B cell (primary cell): Measurements from ENCODE around the gene FBXO48. TPM values are rescaled to one million over a fixed set of nuclear protein-coding genes. Genes with fewer than 3 reads are reported as not detected.
A peak's percentile ranks its signal among the peaks of the same experiment; 100 is the strongest.

Experiments used
- ATAC-seq: fragments of 200-7000 bp; cut with Tn5 transposase; one replicate; pipeline ENCODE4 v1.10.0; 2021; ENCODE audit warnings: low read depth, mild to moderate bottlenecking, moderate number of reproducible peaks, moderate library complexity
- CTCF ChIA-PET: fragments of 350-600 bp; sonication (Branson Sonifier 250); formaldehyde crosslinking; loops from one replicate; lab custom pipeline; 2021; ENCODE audit warnings: antibody characterized with exemption, inconsistent platforms; lab: Charles Lee
- POLR2A ChIA-PET: fragments of 350-600 bp; sonication (Branson Sonifier 250); formaldehyde crosslinking; loops from one replicate; lab custom pipeline; 2021; ENCODE audit warnings: antibody characterized with exemption; lab: Charles Lee
- DNase-seq: peaks from one replicate; pipeline ENCODE4 v3.0.0; 2013
- H2AFZ ChIP-seq: 2 replicates; pipeline ENCODE4 v1.6.1; 2012; ENCODE audit warnings: mild to moderate bottlenecking, low read depth, low read length; ENCODE audit not compliant: insufficient read depth, poor library complexity, severe bottlenecking
- H3K27ac ChIP-seq, 2 donors: 1 replicate in 1 of 2; 2 replicates in 1 of 2; pipeline ENCODE4 v1.5.1; 2012 to 2013; ENCODE audit warnings: low read length in 2 of 2, mild to moderate bottlenecking in 2 of 2, moderate library complexity in 1 of 2
- H3K27me3 ChIP-seq, 4 experiments: fragments of 200-600 bp in 1 of 4; sonication (generic) in 1 of 4; replicated peaks in 1 of 4; 1 replicate in 2 of 4; 2 replicates in 2 of 4; pipeline versions ENCODE4 v1.6.1 to v1.7.0; 2013 to 2016; ENCODE audit warnings: low read length in 3 of 4, mild to moderate bottlenecking in 2 of 4, mixed read lengths in 1 of 4, moderate library complexity in 1 of 4; ENCODE audit not compliant: insufficient read depth in 4 of 4, control insufficient read depth in 3 of 4; ENCODE audit errors: control extremely low read depth in 1 of 4
- H3K36me3 ChIP-seq, 2 experiments: replicated peaks in 1 of 2; 1 replicate in 1 of 2; 2 replicates in 1 of 2; pipeline versions ENCODE4 v1.6.1 to v1.7.1; 2013; ENCODE audit warnings: low read length in 1 of 2; ENCODE audit not compliant: insufficient read depth in 2 of 2, control insufficient read depth in 1 of 2; ENCODE audit errors: control extremely low read depth in 1 of 2, extremely low read depth in 1 of 2
- H3K4me1 ChIP-seq, 2 donors: fragments of 200-600 bp in 1 of 2; sonication (generic) in 1 of 2; 1 replicate in 1 of 2; 2 replicates in 1 of 2; pipeline versions ENCODE4 v1.5.1 to v1.6.1; 2013 to 2017; ENCODE audit warnings: low read length in 2 of 2; ENCODE audit not compliant: control insufficient read depth in 2 of 2, insufficient read depth in 2 of 2
- H3K4me2 ChIP-seq: replicated peaks from 2 replicates; pipeline ENCODE3; 2012; ENCODE audit warnings: mild to moderate bottlenecking, low read depth, low read length; ENCODE audit not compliant: poor library complexity, severe bottlenecking
- H3K4me3 ChIP-seq, 5 experiments: fragments of 200-600 bp in 1 of 5; sonication (generic) in 1 of 5; 1 replicate in 3 of 5; 2 replicates in 2 of 5; pipeline versions ENCODE4 v1.5.1 to v1.7.0; 2011 to 2016; ENCODE audit warnings: low read length in 4 of 5, mild to moderate bottlenecking in 4 of 5, low read depth in 2 of 5, control low read depth in 1 of 5, moderate library complexity in 1 of 5; ENCODE audit not compliant: insufficient read depth in 1 of 5; ENCODE audit errors: control extremely low read depth in 1 of 5, extremely low read depth in 1 of 5
- H3K79me2 ChIP-seq: fragments of 200-600 bp; sonication (generic); one replicate; pipeline ENCODE4 v1.6.0; 2016; ENCODE audit warnings: low read length; ENCODE audit not compliant: control insufficient read depth, insufficient read depth
- H3K9ac ChIP-seq: fragments of 200-600 bp; sonication (generic); 2 replicates; pipeline ENCODE4 v1.6.1; 2017; ENCODE audit warnings: mild to moderate bottlenecking, low read length, moderate library complexity
- H3K9me3 ChIP-seq, 3 donors: one replicate each; pipeline versions ENCODE4 v1.6.1 to v1.7.1; 2013; ENCODE audit warnings: low read length in 2 of 3; ENCODE audit not compliant: control insufficient read depth in 2 of 3, insufficient read depth in 1 of 3; ENCODE audit errors: control extremely low read depth in 1 of 3
- H4K20me1 ChIP-seq: 2 replicates; pipeline ENCODE4 v1.6.0; 2012; ENCODE audit warnings: mild to moderate bottlenecking, low read length; ENCODE audit not compliant: insufficient read depth, control insufficient read depth, poor library complexity, severe bottlenecking
- H3K27ac Mint-ChIP-seq: one replicate; pipeline ENCODE4 v1.8.0; 2021; ENCODE audit warnings: mixed read lengths
- H3K27me3 Mint-ChIP-seq: one replicate; pipeline ENCODE4 v1.8.0; 2021; ENCODE audit warnings: mixed read lengths
- H3K4me1 Mint-ChIP-seq: one replicate; pipeline ENCODE4 v1.8.0; 2021; ENCODE audit warnings: mixed read lengths
- H3K4me3 Mint-ChIP-seq: one replicate; pipeline ENCODE4 v1.8.0; 2021; ENCODE audit warnings: mixed read lengths
- H3K9me3 Mint-ChIP-seq: one replicate; pipeline ENCODE4 v1.8.0; 2022; ENCODE audit warnings: mixed read lengths; ENCODE audit not compliant: insufficient read depth
- EZH2 ChIP-seq: IDR thresholded peaks from 2 replicates; pipeline ENCODE4 v1.6.1; 2012; ENCODE audit warnings: borderline replicate concordance, low read depth, mild to moderate bottlenecking, moderate library complexity, low read length; ENCODE audit not compliant: insufficient read depth, poor library complexity, severe bottlenecking
- WGBS: methylation state at CpG from one replicate; pipeline ENCODE4 v1.1.5; 2013; ENCODE audit warnings: missing lambda C conversion rate; ENCODE audit not compliant: insufficient coverage; 5-methylcytosine and 5-hydroxymethylcytosine counted together
- intact Hi-C: fragments of 100-400 bp; cut with micrococcal nuclease; formaldehyde crosslinking; loops from one replicate; pipeline ENCODE4 v1.10.0; 2022
- polyA plus RNA-seq: library from polyadenylated mRNA; depleted of rRNA; stranded (reverse); fragments of >200 nt; gene quantifications from 2 replicates; pipeline ENCODE4 v1.2.3, GENCODE V29; 2012
- total RNA-seq, 2 donors: library from RNA; stranded (reverse); fragments of 120-200 nt in 1 of 2; gene quantifications; 1 replicate in 1 of 2; 2 replicates in 1 of 2; pipeline versions ENCODE4 v1.2.3 to v1.2.4, GENCODE V29; 2013 to 2022
- TF ChIP-seq, protein P1 (sequence below): fragments of 200-600 bp; IDR thresholded peaks from one replicate; pipeline ENCODE4 v1.8.0; 2022; ENCODE audit warnings: antibody characterized with exemption, mild to moderate bottlenecking

The FBXO48 gene
- total and polyA plus RNA-seq, 2 donors (not counting 1 experiment from before 2014, with no cell fraction given) = 1.5 to 3.2 TPM

DNA sequence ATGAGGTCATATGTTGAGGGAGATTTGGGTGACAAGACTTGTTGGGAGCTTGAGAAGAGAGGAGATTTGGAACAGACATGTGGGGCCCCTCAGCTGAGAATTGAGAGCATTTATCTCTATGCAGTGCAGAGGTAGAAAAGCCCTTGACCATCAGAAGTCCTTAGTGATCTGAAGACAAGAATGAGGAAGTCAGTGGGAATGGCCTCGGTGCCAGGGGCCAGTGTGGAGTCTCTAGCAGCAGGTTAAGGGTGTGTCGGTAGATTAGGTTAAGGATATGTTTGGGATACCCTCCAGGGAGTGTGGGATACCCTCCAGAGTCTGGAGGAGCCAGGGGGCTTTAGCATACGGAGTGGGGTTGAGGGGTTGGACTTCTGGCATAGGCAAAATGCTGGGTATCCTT lies 41.6 kb downstream of the FBXO48 start:
- Mint-ChIP-seq H3K4me3 (no peak overlapping the region), H3K9me3 (no peaks in the 10 kb centered on the region), H3K27me3 (no peaks in the 10 kb centered on the region), H3K27ac (no peak overlapping the region), H3K4me1 (peaks cover 54% of the 10 kb centered on the region)
- POLR2A ChIA-PET = no interaction called here
- no peak overlapping the region for H3K4me3 ChIP-seq
- H3K9me3 ChIP-seq = no peaks in the 10 kb centered on the region
- no peaks in the 10 kb centered on the region for H3K36me3 ChIP-seq
- ATAC-seq (no peak), DNase-seq (no peak)
- H3K79me2 ChIP-seq = peaks cover 5% of the 10 kb centered on the region
- H3K27me3 ChIP-seq = no peaks in the 10 kb centered on the region
- H3K27ac ChIP-seq = peak overlapping the region in 1 of 2 donors; percentile 37
- H4K20me1 ChIP-seq = no peaks in the 10 kb centered on the region
- intact Hi-C loops = no loop called here
- CTCF ChIA-PET = interaction anchor here (1.7 to 5.7 kb wide), 3 partner anchors 11 to 59 kb away, joined by 4 to 39 read pairs (median 7); no protein-coding TSS in a partner anchor
- 73% methylated on average over 2 of the region's 3 CpGs for WGBS
- no peak overlapping the region for H2AFZ ChIP-seq
- TF ChIP-seq, protein P1, sequence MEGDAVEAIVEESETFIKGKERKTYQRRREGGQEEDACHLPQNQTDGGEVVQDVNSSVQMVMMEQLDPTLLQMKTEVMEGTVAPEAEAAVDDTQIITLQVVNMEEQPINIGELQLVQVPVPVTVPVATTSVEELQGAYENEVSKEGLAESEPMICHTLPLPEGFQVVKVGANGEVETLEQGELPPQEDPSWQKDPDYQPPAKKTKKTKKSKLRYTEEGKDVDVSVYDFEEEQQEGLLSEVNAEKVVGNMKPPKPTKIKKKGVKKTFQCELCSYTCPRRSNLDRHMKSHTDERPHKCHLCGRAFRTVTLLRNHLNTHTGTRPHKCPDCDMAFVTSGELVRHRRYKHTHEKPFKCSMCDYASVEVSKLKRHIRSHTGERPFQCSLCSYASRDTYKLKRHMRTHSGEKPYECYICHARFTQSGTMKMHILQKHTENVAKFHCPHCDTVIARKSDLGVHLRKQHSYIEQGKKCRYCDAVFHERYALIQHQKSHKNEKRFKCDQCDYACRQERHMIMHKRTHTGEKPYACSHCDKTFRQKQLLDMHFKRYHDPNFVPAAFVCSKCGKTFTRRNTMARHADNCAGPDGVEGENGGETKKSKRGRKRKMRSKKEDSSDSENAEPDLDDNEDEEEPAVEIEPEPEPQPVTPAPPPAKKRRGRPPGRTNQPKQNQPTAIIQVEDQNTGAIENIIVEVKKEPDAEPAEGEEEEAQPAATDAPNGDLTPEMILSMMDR = no peak
- no peak for TF ChIP-seq EZH2
- peak overlapping the region; percentile 50 for H3K4me2 ChIP-seq
- H3K4me1 ChIP-seq = peaks cover 67 to 69% of the 10 kb centered on the region in 2 donors
- H3K9ac ChIP-seq = no peak overlapping the region

DNA sequence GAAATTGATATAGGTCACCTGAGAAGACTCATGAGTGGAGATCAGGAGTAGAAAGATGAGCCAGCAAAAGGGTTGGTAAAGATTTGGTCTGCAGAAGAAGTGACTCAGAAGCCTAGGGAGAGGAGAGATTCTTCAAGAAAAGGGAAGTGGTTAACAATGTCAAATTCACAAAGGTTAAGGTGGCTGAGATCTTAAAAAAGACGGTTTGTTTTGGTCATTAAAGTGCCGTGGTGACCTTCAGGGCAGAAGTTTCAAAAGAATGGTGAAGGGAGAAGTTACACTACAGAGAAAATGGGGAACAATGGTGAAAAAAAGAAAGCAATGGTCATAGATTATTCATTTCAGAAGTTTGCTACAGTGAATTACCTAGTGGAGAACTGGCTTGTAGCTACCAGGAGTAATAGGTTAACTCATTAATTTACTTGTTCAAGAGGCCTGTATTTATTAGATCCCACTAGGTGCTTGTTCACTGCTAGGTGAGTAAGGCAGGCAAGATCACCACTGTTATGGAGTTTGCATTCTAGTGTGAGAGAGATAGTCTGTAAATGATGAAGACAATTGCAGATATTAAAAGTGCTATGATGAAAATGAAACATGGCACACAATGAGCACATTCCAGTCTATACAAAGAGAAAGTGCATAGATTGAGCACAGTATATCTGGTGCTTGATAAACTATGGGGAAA lies 43.0 kb downstream of the FBXO48 start:
- Mint-ChIP-seq H3K4me3 (no peak overlapping the region), H3K9me3 (no peaks in the 10 kb centered on the region), H3K27me3 (no peaks in the 10 kb centered on the region), H3K27ac (no peak overlapping the region), H3K4me1 (peaks cover 57% of the 10 kb centered on the region)
- Histone ChIP-seq H3K4me1 (peaks cover 78 to 82% of the 10 kb centered on the region in 2 donors), H3K27ac (peak overlapping the region; percentile 37 to 54), H4K20me1 (no peaks in the 10 kb centered on the region), H3K4me2 (peak overlapping the region; percentile 50), H2AFZ (no peak overlapping the region), H3K79me2 (peaks cover 5% of the 10 kb centered on the region), H3K4me3 (peak overlapping the region in 2 of 5 experiments; percentile 3 to 29), H3K9me3 (no peaks in the 10 kb centered on the region), H3K36me3 (no peaks in the 10 kb centered on the region), H3K27me3 (no peaks in the 10 kb centered on the region), H3K9ac (no peak overlapping the region)
- ChIA-PET CTCF (interaction anchor here (0.8 to 5.7 kb wide), 3 partner anchors 17 to 58 kb away, joined by 3 to 39 read pairs (median 7); no protein-coding TSS in a partner anchor), POLR2A (interaction anchor here (0.6 to 0.7 kb wide), 2 partner anchors 11 to 21 kb away, joined by 3 to 6 read pairs; no protein-coding TSS in a partner anchor)
- 0% methylated on average over 2 of the region's 2 CpGs for WGBS
- intact Hi-C loops = loop anchor here (1.0 kb wide), 4 partner anchors 13 to 58 kb away; no protein-coding TSS in a partner anchor
- ATAC-seq (peak; percentile 81), DNase-seq (peak; percentile 74)
- TF ChIP-seq, protein P1 = no peak
- no peak for TF ChIP-seq EZH2
